GM18502 (cell line): ENCODE data around the gene ATP13A2.

Source experiments
- ATAC-seq: cut with Tn5 transposase; IDR thresholded peaks from one replicate; pipeline ENCODE4 v1.9.1; 2021; ENCODE audit warnings: mild to moderate bottlenecking; ENCODE audit not compliant: unreplicated experiment, poor library complexity

The ATP13A2 gene

GRCh38 chr1:17011439-17012307 is at the start of gene ATP13A2:
ATP13A2 (minus strand) TSS chr1:17011928; CDS start chr1:17011738, 190 bp downstream.
- ATAC-seq: peak; percentile 88

GRCh38 chr1:17061486-17061885 is 49.8 kb upstream of the ATP13A2 start:
- no peak for ATAC-seq

- ATAC-seq: no peak
Observed at GRCh38 chr1:17060306-17060749, 48.6 kb upstream of the ATP13A2 start.

GRCh38 chr1:17059391-17060305 is 47.9 kb upstream of the ATP13A2 start:
- no peak for ATAC-seq

GRCh38 chr1:17056551-17056950 is 44.8 kb upstream of the ATP13A2 start:
- ATAC-seq: no peak

GRCh38 chr1:17055801-17056200 is 44.1 kb upstream of the ATP13A2 start:
- no peak for ATAC-seq

- ATAC-seq: peak; percentile 98
Observed at GRCh38 chr1:17053685-17054410, 42.1 kb upstream of the ATP13A2 start, which contains the start of gene SDHB. SDHB (minus strand) TSS chr1:17054032; CDS start chr1:17054019, 13 bp downstream.

- no peak for ATAC-seq
Observed at GRCh38 chr1:17053086-17053684, 41.5 kb upstream of the ATP13A2 start.

- ATAC-seq: no peak
Observed at GRCh38 chr1:17052641-17053040, 40.9 kb upstream of the ATP13A2 start.

GRCh38 chr1:17052038-17052437 is 40.3 kb upstream of the ATP13A2 start:
- ATAC-seq: no peak

- no peak for ATAC-seq
Observed at GRCh38 chr1:17047924-17048323, 36.2 kb upstream of the ATP13A2 start.

- no peak for ATAC-seq
Observed at GRCh38 chr1:17046334-17046657, 34.6 kb upstream of the ATP13A2 start.

- ATAC-seq: no peak
Observed at GRCh38 chr1:17045634-17046333, 34.1 kb upstream of the ATP13A2 start.

- ATAC-seq: no peak
Observed at GRCh38 chr1:17045150-17045549, 33.4 kb upstream of the ATP13A2 start.

GRCh38 chr1:17043676-17044075 is 31.9 kb upstream of the ATP13A2 start:
- ATAC-seq: no peak

- no peak for ATAC-seq
Observed at GRCh38 chr1:17040135-17040534, 28.4 kb upstream of the ATP13A2 start.

- ATAC-seq: no peak
Observed at GRCh38 chr1:17039522-17039921, 27.8 kb upstream of the ATP13A2 start.

- no peak for ATAC-seq
Observed at GRCh38 chr1:17033481-17033880, 21.8 kb upstream of the ATP13A2 start.

- ATAC-seq: no peak
Observed at GRCh38 chr1:17032741-17033140, 21.0 kb upstream of the ATP13A2 start.
